ENCODE data around the gene SHKBP1. TPM values are rescaled to one million over a fixed set of nuclear protein-coding genes. Genes with fewer than 3 reads are reported as not detected.

Gene SHKBP1
- total and polyA plus RNA-seq, 2 of the 8 experiments (the other 6 are each of a cell fraction or from before 2014, with no cell fraction given) = 74.6 to 98.8 TPM

DNA sequence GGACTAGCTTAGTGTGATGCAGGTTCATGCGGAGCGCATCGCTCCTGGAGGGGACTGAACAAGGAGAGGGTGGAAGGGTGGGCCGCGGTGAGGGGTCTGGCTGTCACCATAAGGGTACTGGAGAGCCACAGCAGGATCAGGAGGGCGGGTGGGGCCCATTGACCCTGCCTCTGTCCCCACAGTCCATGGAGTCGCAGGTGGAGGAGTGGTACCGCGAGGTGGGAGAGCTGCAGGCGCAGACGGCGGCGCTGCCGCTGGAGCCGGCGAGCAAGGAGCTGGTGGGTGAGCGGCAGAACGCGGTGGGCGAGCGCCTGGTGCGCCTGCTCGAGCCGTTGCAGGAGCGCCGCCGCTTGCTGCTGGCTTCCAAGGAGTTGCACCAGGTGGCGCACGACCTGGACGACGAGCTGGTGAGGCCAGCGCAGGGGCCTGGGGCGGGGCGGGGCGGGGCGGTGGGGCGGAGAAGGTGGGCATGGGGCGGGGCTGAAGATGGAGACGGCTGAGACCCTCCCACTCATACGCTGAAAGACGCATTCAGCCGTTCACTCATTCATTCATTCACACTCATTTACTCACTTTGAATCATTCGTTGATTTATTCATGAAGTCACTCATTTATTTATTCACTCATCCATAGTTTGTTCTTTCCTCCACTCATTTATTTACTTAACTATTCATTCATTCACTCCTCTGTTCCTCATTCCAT is 27.5 kb upstream of the SHKBP1 start (continued):
- peak; percentile 38; the same call in 1 of the 2 replicates for TF ChIP-seq E2F6 (IDR thresholded peaks at IDR 0.05)
- TF ChIP-seq TBP (IDR thresholded peaks at IDR 0.05; ENCODE audit: low read depth, low read length) = peak; percentile 47; the same call in 1 of the 2 replicates
- no peak for TF ChIP-seq TCF12 (IDR thresholded peaks at IDR 0.05; ENCODE audit: low read depth, low read length)
- no peak for TF ChIP-seq SP1 (IDR thresholded peaks at IDR 0.05; ENCODE audit: low read depth, low read length)
- peak; percentile 54 for TF ChIP-seq NRF1 (IDR thresholded peaks at IDR 0.05; ENCODE audit: low read depth, low read length)
- peak; percentile 64; the same call in 1 of the 2 replicates for TF ChIP-seq KDM1A (IDR thresholded peaks at IDR 0.05; ENCODE audit: borderline replicate concordance, low read length)
- no peak for TF ChIP-seq SIRT6 (IDR thresholded peaks at IDR 0.05; ENCODE audit: low read length)
- TF ChIP-seq KDM4A (IDR thresholded peaks at IDR 0.05; ENCODE audit: low read depth, low read length, severe bottlenecking) = peak; percentile 80
- no peak for TF ChIP-seq SAP30 (IDR thresholded peaks at IDR 0.05; ENCODE audit: insufficient read depth, insufficient replicate concordance, low read length)
- no peak for TF ChIP-seq EGR1 (IDR thresholded peaks at IDR 0.05; ENCODE audit: borderline replicate concordance, low read depth, low read length)
